Measurements from ENCODE around the gene RAB5IF. TPM values are rescaled to one million over a fixed set of nuclear protein-coding genes. Genes with fewer than 3 reads are reported as not detected.

Gene RAB5IF
- total and polyA plus RNA-seq, 2 of the 4 experiments (the other 2 are of a cell fraction): 74.0 to 93.1 TPM

- Histone ChIP-seq H2BK20ac (ENCODE audit: low read depth, low read length) (no peak overlapping the region), H3K79me1 (ENCODE audit: low read depth in 1 of 2, low read length in 2 of 2) (no peaks in the 10 kb centered on the region), H3K9ac (ENCODE audit: low read depth, low read length) (no peak overlapping the region), H2AK9ac (replicated peaks; ENCODE audit: low read depth, low read length, poor library complexity) (no peak overlapping the region), H2BK5ac (ENCODE audit: low read depth, low read length, poor library complexity, severe bottlenecking) (no peak overlapping the region), H3K4me3 (ENCODE audit: insufficient read depth, low read depth, low read length) (no peak overlapping the region), H2BK120ac (ENCODE audit: low read depth, low read length) (no peak overlapping the region), H3K4ac (ENCODE audit: low read depth, low read length) (no peak overlapping the region), H2AK5ac (ENCODE audit: low read depth, low read length) (no peak overlapping the region), H2AFZ (replicated peaks; ENCODE audit: low read length, poor library complexity) (no peak overlapping the region), H3K14ac (replicated peaks; ENCODE audit: low read depth, low read length) (no peak overlapping the region), H4K91ac (ENCODE audit: insufficient read depth, low read depth, low read length) (no peak overlapping the region), H3K9me3 (ENCODE audit: control insufficient read depth, insufficient read depth, low read length) (no peaks in the 10 kb centered on the region), H3K56ac (ENCODE audit: extremely low read depth, insufficient read depth, low read length) (no peak overlapping the region), H3K27me3 (ENCODE audit: control insufficient read depth, insufficient read depth, low read length) (0 out of 2 replicates have a peak, but pooled peaks cover 1% of the 10 kb centered on the region), H3K4me1 (ENCODE audit: control insufficient read depth, insufficient read depth, low read length) (no peaks in the 10 kb centered on the region), H3K4me2 (ENCODE audit: low read depth, low read length) (no peak overlapping the region), H3K36me3 (ENCODE audit: control insufficient read depth, insufficient read depth, low read length) (no peaks in the 10 kb centered on the region), H3K18ac (ENCODE audit: low read depth, low read length) (no peak overlapping the region), H4K5ac (ENCODE audit: low read depth, low read length) (no peak overlapping the region), H4K8ac (ENCODE audit: low read depth in 2 of 2, low read length in 2 of 2) (no peak overlapping the region), H3K9me1 (ENCODE audit: insufficient read depth, low read length) (no peaks in the 10 kb centered on the region), H2BK15ac (ENCODE audit: low read depth, low read length) (no peak overlapping the region), H3K27ac (ENCODE audit: insufficient read depth, low read length) (no peak overlapping the region), H3K23ac (ENCODE audit: low read depth, low read length) (no peak overlapping the region), H4K20me1 (ENCODE audit: insufficient read depth, low read length) (no peaks in the 10 kb centered on the region)
- ATAC-seq (ENCODE audit: low read depth) (no peak), DNase-seq (no peak)
- TF ChIP-seq CEBPB (IDR thresholded peaks at IDR 0.05; ENCODE audit: low read depth, low read length) (no peak), CHD1 (IDR thresholded peaks at IDR 0.05; ENCODE audit: low read depth, low read length) (no peak), FOS (IDR thresholded peaks at IDR 0.05; ENCODE audit: low read depth, low read length) (no peak), ELK1 (IDR thresholded peaks at IDR 0.05; ENCODE audit: borderline replicate concordance, low read depth, low read length) (no peak), MAZ (IDR thresholded peaks at IDR 0.05; ENCODE audit: borderline replicate concordance, low read depth, low read length) (no peak), RFX5 (IDR thresholded peaks at IDR 0.05; ENCODE audit: low read depth, low read length) (no peak), RAD21 (IDR thresholded peaks at IDR 0.05; ENCODE audit: low read length) (no peak), USF2 (IDR thresholded peaks at IDR 0.05; ENCODE audit: low read depth, low read length) (no peak), BHLHE40 (IDR thresholded peaks at IDR 0.05; ENCODE audit: low read depth, low read length) (no peak), CTCF (conservative IDR thresholded peaks at IDR 0.05; ENCODE audit: low read depth, low read length) (no peak)
- intact Hi-C loops (cut with micrococcal nuclease) (no loop called here), dilution Hi-C loops (cut with HindIII; ENCODE audit: low sequenced_read_pairs, unreplicated experiment) (no loop called here), in situ Hi-C loops (cut with MboI; ENCODE audit: low sequenced_read_pairs) (no loop called here)
- BruUV-seq (replicated peaks): no TSS peak
- ChIA-PET CTCF (no interaction called here), POLR2A (ENCODE audit: unreplicated experiment) (no interaction called here)
- WGBS, 2 experiments (ENCODE audit: extremely low coverage in 2 of 2, insufficient read length in 1 of 2): 57% methylated on average over 1 of the region's 7 CpGs; no CpG with 5 or more reads in 1 of the 2 experiments
These were observed 39.1 kb downstream of the RAB5IF start for GRCh38 chr20:36644706-36645095.
